Ishikawa (cell line): ENCODE results near the gene YIF1A.

Experiments used
- EP300 ChIP-seq: IDR thresholded peaks from 2 replicates; pipeline ENCODE4 v1.6.1; 2012; ENCODE audit warnings: borderline replicate concordance
- NFIC ChIP-seq: IDR thresholded peaks from 2 replicates; pipeline ENCODE4 v1.6.1; 2012
- RAD21 ChIP-seq: IDR thresholded peaks from 2 replicates; pipeline ENCODE4 v1.6.1; 2012; ENCODE audit warnings: low read depth

GRCh38 chr11:66279092-66279734, 9.7 kb downstream of the YIF1A start:
- no peak for TF ChIP-seq RAD21
- no peak for TF ChIP-seq EP300
- TF ChIP-seq NFIC = no peak
